GM21576 (cell line): ENCODE data around the gene IGHMBP2.

Source experiments
- ATAC-seq: cut with Tn5 transposase; IDR thresholded peaks from one replicate; pipeline ENCODE4 v1.9.1; 2021; ENCODE audit warnings: mild to moderate bottlenecking, moderate library complexity; ENCODE audit not compliant: unreplicated experiment

Gene IGHMBP2

GRCh38 chr11:68925611-68926010, 21.9 kb downstream of the IGHMBP2 start:
- ATAC-seq = no peak

- ATAC-seq = no peak
These were observed 23.8 kb downstream of the IGHMBP2 start for GRCh38 chr11:68927280-68928135.

- ATAC-seq = no peak
These were observed 24.6 kb downstream of the IGHMBP2 start for GRCh38 chr11:68928136-68928880.

GRCh38 chr11:68929135-68929534, 25.4 kb downstream of the IGHMBP2 start:
- no peak for ATAC-seq

- no peak for ATAC-seq
These were observed 26.2 kb downstream of the IGHMBP2 start for GRCh38 chr11:68929706-68930570.

- no peak for ATAC-seq
These were observed 27.5 kb downstream of the IGHMBP2 start for GRCh38 chr11:68930991-68931855.

GRCh38 chr11:68931911-68932310, 28.2 kb downstream of the IGHMBP2 start:
- ATAC-seq = no peak

GRCh38 chr11:68932358-68932757, 28.7 kb downstream of the IGHMBP2 start:
- no peak for ATAC-seq

GRCh38 chr11:68932933-68933577, 29.4 kb downstream of the IGHMBP2 start:
- no peak for ATAC-seq

GRCh38 chr11:68933605-68934320, 30.1 kb downstream of the IGHMBP2 start:
- no peak for ATAC-seq

GRCh38 chr11:68934321-68934645, 30.6 kb downstream of the IGHMBP2 start:
- no peak for ATAC-seq

GRCh38 chr11:68934666-68935065, 31.0 kb downstream of the IGHMBP2 start:
- ATAC-seq = no peak

- no peak for ATAC-seq
These were observed 31.4 kb downstream of the IGHMBP2 start for GRCh38 chr11:68935066-68935465.

GRCh38 chr11:68935516-68936357, 32.0 kb downstream of the IGHMBP2 start:
- ATAC-seq = no peak

GRCh38 chr11:68936358-68936636, 32.6 kb downstream of the IGHMBP2 start:
- ATAC-seq = no peak

GRCh38 chr11:68936676-68937620, 33.3 kb downstream of the IGHMBP2 start:
- no peak for ATAC-seq

- no peak for ATAC-seq
These were observed 34.4 kb downstream of the IGHMBP2 start for GRCh38 chr11:68938088-68938487.
